ENCODE measurements around the gene GHDC.
A peak's percentile ranks its signal among the peaks of the same experiment; 100 is the strongest.

GRCh38 chr17:42193969-42194899 is at the start of gene GHDC:
- TF ChIP-seq POLR2AphosphoS5 (IDR thresholded peaks at IDR 0.05) (peak; percentile 25 to 69 (median 54)), POLR2A (IDR thresholded peaks at IDR 0.05) (no peak)
- TF ChIP-seq, protein P1, sequence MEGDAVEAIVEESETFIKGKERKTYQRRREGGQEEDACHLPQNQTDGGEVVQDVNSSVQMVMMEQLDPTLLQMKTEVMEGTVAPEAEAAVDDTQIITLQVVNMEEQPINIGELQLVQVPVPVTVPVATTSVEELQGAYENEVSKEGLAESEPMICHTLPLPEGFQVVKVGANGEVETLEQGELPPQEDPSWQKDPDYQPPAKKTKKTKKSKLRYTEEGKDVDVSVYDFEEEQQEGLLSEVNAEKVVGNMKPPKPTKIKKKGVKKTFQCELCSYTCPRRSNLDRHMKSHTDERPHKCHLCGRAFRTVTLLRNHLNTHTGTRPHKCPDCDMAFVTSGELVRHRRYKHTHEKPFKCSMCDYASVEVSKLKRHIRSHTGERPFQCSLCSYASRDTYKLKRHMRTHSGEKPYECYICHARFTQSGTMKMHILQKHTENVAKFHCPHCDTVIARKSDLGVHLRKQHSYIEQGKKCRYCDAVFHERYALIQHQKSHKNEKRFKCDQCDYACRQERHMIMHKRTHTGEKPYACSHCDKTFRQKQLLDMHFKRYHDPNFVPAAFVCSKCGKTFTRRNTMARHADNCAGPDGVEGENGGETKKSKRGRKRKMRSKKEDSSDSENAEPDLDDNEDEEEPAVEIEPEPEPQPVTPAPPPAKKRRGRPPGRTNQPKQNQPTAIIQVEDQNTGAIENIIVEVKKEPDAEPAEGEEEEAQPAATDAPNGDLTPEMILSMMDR (IDR thresholded peaks at IDR 0.05), result no peak

All from transverse colon (tissue), 4 donors.